GM10266 (cell line): Measurements from ENCODE around the gene SPSB3.

ENCODE experiments used
- DNase-seq: peaks from one replicate; pipeline ENCODE4 v3.0.0; 2012; ENCODE audit errors: extremely low spot score
- CTCF ChIP-seq: IDR thresholded peaks from 2 replicates; pipeline ENCODE4 v1.5.1; 2012; ENCODE audit warnings: mild to moderate bottlenecking, low read depth; ENCODE audit not compliant: control insufficient read depth, insufficient read depth; ENCODE audit errors: missing control alignments

Gene SPSB3

DNA sequence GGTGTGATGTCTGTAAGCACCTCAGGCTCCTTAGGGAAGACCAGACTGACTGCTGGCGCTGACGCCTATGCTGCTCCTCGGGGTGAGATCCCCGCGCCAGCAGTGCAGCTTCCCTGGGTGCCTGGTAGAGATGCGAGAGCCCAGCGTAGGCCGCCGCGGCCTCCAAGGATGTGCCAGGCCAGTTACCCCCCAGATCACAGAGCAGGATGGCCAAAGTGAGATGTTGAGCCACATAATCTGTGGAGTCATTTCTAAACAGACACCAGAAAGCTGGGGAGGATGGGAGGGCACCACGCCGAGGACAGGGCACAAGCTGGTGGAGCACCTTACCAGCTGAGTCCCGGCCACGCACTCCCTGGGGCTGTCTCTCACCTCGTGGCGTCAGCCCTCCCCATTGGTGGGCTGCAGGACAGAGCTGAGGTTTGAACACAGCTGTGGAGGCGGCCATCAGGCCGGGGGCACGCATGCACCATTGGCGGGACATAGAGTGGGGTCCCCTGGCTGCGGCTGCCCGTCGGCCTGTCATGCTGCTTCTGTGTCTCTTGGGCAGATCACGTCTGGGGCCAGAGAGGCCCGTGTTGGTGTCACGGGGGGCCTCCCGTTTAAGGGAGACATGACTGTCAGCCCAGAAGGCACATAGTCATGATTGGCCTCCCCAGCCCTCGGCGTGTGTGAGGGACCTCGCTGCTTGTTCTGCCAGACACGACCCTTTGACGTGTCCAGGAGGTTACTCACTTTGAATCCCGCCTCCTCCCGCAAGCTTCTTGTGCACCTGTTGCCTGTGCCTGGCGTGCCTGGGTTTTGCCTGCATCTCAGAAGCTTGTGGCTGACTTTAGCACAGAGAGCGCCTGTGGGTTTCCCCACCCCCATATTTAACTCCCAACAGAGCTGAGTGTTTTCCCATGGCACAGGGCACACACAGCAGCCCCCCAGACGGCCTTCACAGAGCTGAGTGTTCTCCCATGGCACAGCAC is 54.4 kb downstream of the SPSB3 start:
- no peak for DNase-seq
- TF ChIP-seq CTCF = no peak
